Naive thymus-derived CD4-positive, alpha-beta T cell (primary cell): ENCODE results near the gene SPG21. TPM values are rescaled to one million over a fixed set of nuclear protein-coding genes. Genes with fewer than 3 reads are reported as not detected.

Source experiments
- ATAC-seq: fragments of 150-1000 bp; cut with Tn5 transposase; 2 replicates; pipeline ENCODE4 v1.10.0; 2021; ENCODE audit warnings: mild to moderate bottlenecking, moderate library complexity
- CTCF ChIA-PET: fragments of 350-600 bp; sonication (Branson Sonifier 250); formaldehyde crosslinking; loops from one replicate; lab custom pipeline; 2021; ENCODE audit warnings: antibody characterized with exemption; lab: Charles Lee
- POLR2A ChIA-PET: fragments of 350-600 bp; sonication (Branson Sonifier 250); formaldehyde crosslinking; loops from one replicate; lab custom pipeline; 2021; ENCODE audit warnings: antibody characterized with exemption, inconsistent platforms; lab: Charles Lee
- DNase-seq, 9 donors: peaks; one replicate each; pipeline versions ENCODE4 v3.0.0 to v3.0.0-alpha.2; 2020 to 2022; ENCODE audit warnings: mixed read lengths in 1 of 9
- H3K27ac ChIP-seq: one replicate; pipeline ENCODE4 v1.7.0; 2013; ENCODE audit warnings: mild to moderate bottlenecking, low read depth, low read length, moderate library complexity
- H3K27me3 ChIP-seq, 2 donors: one replicate each; pipeline ENCODE4 v1.7.0; 2013; ENCODE audit warnings: low read length in 2 of 2, mild to moderate bottlenecking in 2 of 2, moderate library complexity in 2 of 2; ENCODE audit not compliant: control insufficient read depth in 2 of 2, insufficient read depth in 2 of 2
- H3K36me3 ChIP-seq, 3 experiments: 1 replicate in 2 of 3; 2 replicates in 1 of 3; pipeline ENCODE4 v1.7.0; 2013; ENCODE audit warnings: low read length in 3 of 3, mild to moderate bottlenecking in 3 of 3, moderate library complexity in 1 of 3; ENCODE audit not compliant: insufficient read depth in 3 of 3, control insufficient read depth in 2 of 3
- H3K4me1 ChIP-seq, 2 donors: one replicate each; pipeline ENCODE4 v1.7.0; 2013; ENCODE audit warnings: low read length in 2 of 2, mild to moderate bottlenecking in 2 of 2, moderate library complexity in 1 of 2; ENCODE audit not compliant: control insufficient read depth in 2 of 2, insufficient read depth in 2 of 2
- H3K4me3 ChIP-seq: 2 replicates; pipeline ENCODE4 v1.7.0; 2013; ENCODE audit warnings: mild to moderate bottlenecking, low read length
- H3K9me3 ChIP-seq, 3 experiments: 1 replicate in 2 of 3; 2 replicates in 1 of 3; pipeline ENCODE4 v1.7.0; 2013; ENCODE audit warnings: low read length in 3 of 3; ENCODE audit not compliant: control insufficient read depth in 2 of 3
- H3K27ac Mint-ChIP-seq, 9 donors: one replicate each; pipeline ENCODE4 v1.8.0; 2020 to 2022; ENCODE audit warnings: mixed read lengths in 9 of 9, mild to moderate bottlenecking in 8 of 9, moderate library complexity in 5 of 9, inconsistent platforms in 2 of 9
- H3K27me3 Mint-ChIP-seq, 5 donors: one replicate each; pipeline ENCODE4 v1.8.0; 2021 to 2022; ENCODE audit warnings: mixed read lengths in 5 of 5, mild to moderate bottlenecking in 1 of 5
- H3K36me3 Mint-ChIP-seq, 5 donors: one replicate each; pipeline ENCODE4 v1.8.0; 2020 to 2022; ENCODE audit warnings: mixed read lengths in 5 of 5, mild to moderate bottlenecking in 3 of 5, inconsistent platforms in 1 of 5
- H3K4me1 Mint-ChIP-seq, 7 donors: one replicate each; pipeline ENCODE4 v1.8.0; 2020 to 2022; ENCODE audit warnings: mixed read lengths in 7 of 7, mild to moderate bottlenecking in 3 of 7, inconsistent platforms in 1 of 7
- H3K4me3 Mint-ChIP-seq, 10 donors: one replicate each; pipeline ENCODE4 v1.8.0; 2020 to 2022; ENCODE audit warnings: mild to moderate bottlenecking in 10 of 10, mixed read lengths in 10 of 10, moderate library complexity in 6 of 10, inconsistent platforms in 2 of 10
- H3K9me3 Mint-ChIP-seq, 11 donors: one replicate each; pipeline ENCODE4 v1.8.0; 2020 to 2022; ENCODE audit warnings: mixed read lengths in 11 of 11, mild to moderate bottlenecking in 4 of 11, inconsistent platforms in 1 of 11, moderate library complexity in 1 of 11
- intact Hi-C, 2 donors: fragments of 100-400 bp; cut with micrococcal nuclease; formaldehyde crosslinking; loops; one replicate each; pipeline ENCODE4 v1.15.1; 2023
- polyA plus RNA-seq, 2 donors: library from polyadenylated mRNA; unstranded; fragments of 300-500 nt; fragmentation: Illumina TruSeq; gene quantifications; one replicate each; pipeline ENCODE4 v1.2.3, GENCODE V29; 2021
- total RNA-seq, 6 experiments: library from RNA in 5 of 6; stranded (reverse) in 5 of 6; gene quantifications; 1 replicate in 5 of 6; 2 replicates in 1 of 6; pipeline ENCODE4 v1.2.3 and lab custom pipeline; 2021 to 2026

SPG21 gene
- total and polyA plus RNA-seq, 7 experiments from 2014 or later: 42.5 to 140 (median 63.6) TPM

GRCh38 chr15:64943512-64944225 is 46.0 kb downstream of the SPG21 start:
- Histone ChIP-seq H3K36me3 (no peaks in the 10 kb centered on the region), H3K4me1 (no peaks in the 10 kb centered on the region), H3K4me3 (no peak overlapping the region), H3K9me3 (no peaks in the 10 kb centered on the region), H3K27me3 (no peaks in the 10 kb centered on the region), H3K27ac (no peak overlapping the region)
- DNase-seq (no peak), ATAC-seq (no peak)
- Mint-ChIP-seq H3K27ac (peak overlapping the region in 2 of 9 donors; percentile 15 to 51), H3K27me3 (peaks cover 0 to 3% (median 0%) of the 10 kb centered on the region in 5 donors), H3K4me3 (no peak overlapping the region), H3K9me3 (no peaks in the 10 kb centered on the region), H3K4me1 (no peaks in the 10 kb centered on the region), H3K36me3 (no peaks in the 10 kb centered on the region)
- ChIA-PET CTCF (interaction anchor here (0.5 kb wide), 1 partner anchor 567 kb away, joined by 3 read pairs; no protein-coding TSS in a partner anchor), POLR2A (no interaction called here)
- intact Hi-C loops: no loop called here

GRCh38 chr15:64942356-64942755 is 47.4 kb downstream of the SPG21 start:
- no peak overlapping the region for H3K4me3 ChIP-seq
- intact Hi-C loops: no loop called here
- H3K4me1 Mint-ChIP-seq: peaks cover 0 to 6% (median 0%) of the 10 kb centered on the region in 7 donors
- no peaks in the 10 kb centered on the region for H3K9me3 ChIP-seq
- H3K36me3 Mint-ChIP-seq: no peaks in the 10 kb centered on the region
- CTCF ChIA-PET: interaction anchor here (1.0 kb wide), 1 partner anchor 133 kb away, joined by 3 read pairs; no protein-coding TSS in a partner anchor
- no peaks in the 10 kb centered on the region for H3K9me3 Mint-ChIP-seq
- no peaks in the 10 kb centered on the region for H3K36me3 ChIP-seq
- no peaks in the 10 kb centered on the region for H3K27me3 ChIP-seq
- H3K27ac ChIP-seq: no peak overlapping the region
- peaks cover 0 to 3% (median 0%) of the 10 kb centered on the region in 5 donors for H3K27me3 Mint-ChIP-seq
- ATAC-seq: no peak
- no peak overlapping the region for H3K4me3 Mint-ChIP-seq
- no peaks in the 10 kb centered on the region for H3K4me1 ChIP-seq
- DNase-seq: no peak
- peak overlapping the region in 2 of 9 donors; percentile 28 to 37 for H3K27ac Mint-ChIP-seq
- POLR2A ChIA-PET: no interaction called here

- peaks cover 0 to 6% (median 0%) of the 10 kb centered on the region in 7 donors for H3K4me1 Mint-ChIP-seq
Measured at GRCh38 chr15:64938192-64938591, 51.5 kb downstream of the SPG21 start.

GRCh38 chr15:64934023-64934422 is 55.7 kb downstream of the SPG21 start:
- ChIA-PET POLR2A (no interaction called here), CTCF (no interaction called here)
- Mint-ChIP-seq H3K36me3 (peaks cover 0 to 10% (median 7%) of the 10 kb centered on the region in 5 donors), H3K9me3 (no peaks in the 10 kb centered on the region), H3K4me1 (peaks cover 0 to 12% (median 0%) of the 10 kb centered on the region in 7 donors), H3K4me3 (no peak overlapping the region), H3K27me3 (peaks cover 0 to 3% (median 0%) of the 10 kb centered on the region in 5 donors), H3K27ac (no peak overlapping the region)
- no peak overlapping the region for H3K4me3 ChIP-seq
- no peaks in the 10 kb centered on the region for H3K9me3 ChIP-seq
- H3K36me3 ChIP-seq: peaks cover 0 to 2% (median 0%) of the 10 kb centered on the region in 3 experiments
- no peaks in the 10 kb centered on the region for H3K27me3 ChIP-seq
- no peak overlapping the region for H3K27ac ChIP-seq
- DNase-seq (no peak), ATAC-seq (no peak)
- H3K4me1 ChIP-seq: no peaks in the 10 kb centered on the region
- intact Hi-C loops: no loop called here

More at GRCh38 chr15:64938192-64938591, 51.5 kb downstream of the SPG21 start:
- Mint-ChIP-seq H3K4me3 (no peak overlapping the region), H3K27me3 (peaks cover 0 to 3% (median 0%) of the 10 kb centered on the region in 5 donors), H3K27ac (no peak overlapping the region), H3K36me3 (peaks cover 0 to 5% (median 0%) of the 10 kb centered on the region in 5 donors), H3K9me3 (no peaks in the 10 kb centered on the region)
- intact Hi-C loops: no loop called here
- Histone ChIP-seq H3K9me3 (no peaks in the 10 kb centered on the region), H3K36me3 (no peaks in the 10 kb centered on the region), H3K4me1 (no peaks in the 10 kb centered on the region), H3K4me3 (no peak overlapping the region), H3K27me3 (no peaks in the 10 kb centered on the region), H3K27ac (no peak overlapping the region)
- ATAC-seq: no peak
- ChIA-PET CTCF (no interaction called here), POLR2A (no interaction called here)
- no peak for DNase-seq

GRCh38 chr15:64931381-64931780 is 58.3 kb downstream of the SPG21 start:
- H3K27ac ChIP-seq: no peak overlapping the region
- no peaks in the 10 kb centered on the region for H3K9me3 ChIP-seq
- H3K27me3 ChIP-seq: no peaks in the 10 kb centered on the region
- H3K9me3 Mint-ChIP-seq: no peaks in the 10 kb centered on the region
- no peak overlapping the region for H3K4me3 ChIP-seq
- POLR2A ChIA-PET: no interaction called here
- CTCF ChIA-PET: no interaction called here
- H3K4me3 Mint-ChIP-seq: no peak overlapping the region
- no peaks in the 10 kb centered on the region for H3K4me1 ChIP-seq
- peaks cover 0 to 10% (median 7%) of the 10 kb centered on the region in 5 donors for H3K36me3 Mint-ChIP-seq
- peaks cover 0 to 3% (median 0%) of the 10 kb centered on the region in 5 donors for H3K27me3 Mint-ChIP-seq
- intact Hi-C loops: no loop called here
- DNase-seq (no peak), ATAC-seq (no peak)
- H3K36me3 ChIP-seq: peaks cover 0 to 2% (median 0%) of the 10 kb centered on the region in 3 experiments
- H3K27ac Mint-ChIP-seq: no peak overlapping the region
- H3K4me1 Mint-ChIP-seq: peaks cover 0 to 17% (median 0%) of the 10 kb centered on the region in 7 donors

- Histone ChIP-seq H3K4me3 (no peak overlapping the region), H3K4me1 (no peaks in the 10 kb centered on the region), H3K36me3 (peaks cover 0 to 2% (median 0%) of the 10 kb centered on the region in 3 experiments), H3K27me3 (no peaks in the 10 kb centered on the region), H3K9me3 (no peaks in the 10 kb centered on the region), H3K27ac (no peak overlapping the region)
- Mint-ChIP-seq H3K27ac (no peak overlapping the region), H3K9me3 (no peaks in the 10 kb centered on the region), H3K4me1 (peaks cover 0 to 17% (median 0%) of the 10 kb centered on the region in 7 donors), H3K4me3 (no peak overlapping the region), H3K27me3 (peaks cover 0 to 3% (median 0%) of the 10 kb centered on the region in 5 donors), H3K36me3 (peaks cover 0 to 10% (median 7%) of the 10 kb centered on the region in 5 donors)
- POLR2A ChIA-PET: no interaction called here
- ATAC-seq (no peak), DNase-seq (no peak)
- intact Hi-C loops: no loop called here
- CTCF ChIA-PET: no interaction called here
Measured at GRCh38 chr15:64930778-64931371, 58.8 kb downstream of the SPG21 start.
